Measurements from ENCODE around the gene TMSB10.
A peak's percentile ranks its signal among the peaks of the same experiment; 100 is the strongest.
"Not testable (repeated sequence)": the region's sequence is repeated elsewhere in the genome, so short reads cannot be mapped to it uniquely, and the experiment has no call there.

TMSB10 gene

DNA sequence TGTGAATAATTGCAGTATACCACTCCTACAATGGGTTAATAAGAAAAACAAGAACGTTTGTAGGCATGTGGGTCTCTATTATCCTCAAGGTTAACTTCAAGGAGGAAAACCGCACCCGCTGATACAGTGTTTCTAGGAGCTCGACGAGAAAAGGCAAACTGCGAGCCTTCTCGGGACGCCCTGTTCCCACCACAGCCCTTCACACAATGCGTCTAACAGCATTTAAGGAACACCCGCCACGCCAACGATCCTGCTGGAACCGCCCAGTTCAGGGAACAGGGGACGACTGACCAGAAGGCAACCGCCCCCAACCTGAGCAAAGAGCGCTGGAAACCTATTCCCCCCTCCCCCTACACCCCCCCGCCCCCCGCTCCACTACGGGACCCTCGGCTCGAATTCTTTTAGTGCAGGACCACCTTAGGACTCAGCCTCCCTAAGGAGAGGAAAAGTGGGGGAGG is 710 bp upstream of the TMSB10 start:
- peak in 1 of 2 donors; percentile 38 for DNase-seq

GRCh38 chr2:84906108-84906899 is 848 bp downstream of the TMSB10 start:
- DNase-seq: peak; percentile 45 to 53

DNA sequence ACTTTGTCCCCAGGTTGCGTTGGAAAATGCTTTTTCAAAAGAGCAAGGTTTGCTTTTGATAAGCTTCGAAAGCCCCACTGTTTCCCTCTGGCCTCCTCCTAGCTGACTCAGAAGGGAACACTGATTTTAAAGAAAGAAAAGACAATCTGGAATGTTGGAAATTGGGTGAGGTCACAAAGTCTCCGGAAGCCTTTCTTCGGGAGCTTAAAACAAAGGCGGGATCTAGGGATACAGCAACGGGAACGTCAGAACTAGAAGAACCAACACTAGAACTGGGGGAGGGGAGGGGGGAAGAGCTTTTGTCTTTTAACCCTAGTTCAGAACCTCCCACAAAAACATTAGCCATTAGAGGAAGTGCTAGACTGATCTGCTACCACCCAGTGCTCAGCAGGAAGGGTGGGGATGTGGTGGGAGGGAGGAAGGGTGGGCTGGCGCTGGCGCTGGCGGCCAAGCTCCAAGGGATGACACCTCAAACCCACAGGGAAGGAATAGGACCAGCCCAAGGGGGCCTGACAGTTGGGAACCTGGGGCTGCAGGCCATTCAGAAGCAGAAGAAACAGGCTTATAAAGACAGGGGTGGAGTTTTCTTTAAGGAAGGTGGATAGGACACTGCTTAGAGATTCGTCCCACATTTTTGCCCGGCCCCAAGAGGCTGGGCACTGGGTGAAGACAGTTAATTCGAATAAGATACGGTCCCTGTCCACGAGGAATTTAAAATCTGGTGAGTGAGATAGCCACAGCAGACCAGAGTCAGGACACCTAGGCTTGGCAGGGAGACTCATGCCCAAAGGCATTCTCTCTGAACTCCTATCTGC is 1.7 kb downstream of the TMSB10 start:
- DNase-seq: peak; percentile 68 to 77

DNA sequence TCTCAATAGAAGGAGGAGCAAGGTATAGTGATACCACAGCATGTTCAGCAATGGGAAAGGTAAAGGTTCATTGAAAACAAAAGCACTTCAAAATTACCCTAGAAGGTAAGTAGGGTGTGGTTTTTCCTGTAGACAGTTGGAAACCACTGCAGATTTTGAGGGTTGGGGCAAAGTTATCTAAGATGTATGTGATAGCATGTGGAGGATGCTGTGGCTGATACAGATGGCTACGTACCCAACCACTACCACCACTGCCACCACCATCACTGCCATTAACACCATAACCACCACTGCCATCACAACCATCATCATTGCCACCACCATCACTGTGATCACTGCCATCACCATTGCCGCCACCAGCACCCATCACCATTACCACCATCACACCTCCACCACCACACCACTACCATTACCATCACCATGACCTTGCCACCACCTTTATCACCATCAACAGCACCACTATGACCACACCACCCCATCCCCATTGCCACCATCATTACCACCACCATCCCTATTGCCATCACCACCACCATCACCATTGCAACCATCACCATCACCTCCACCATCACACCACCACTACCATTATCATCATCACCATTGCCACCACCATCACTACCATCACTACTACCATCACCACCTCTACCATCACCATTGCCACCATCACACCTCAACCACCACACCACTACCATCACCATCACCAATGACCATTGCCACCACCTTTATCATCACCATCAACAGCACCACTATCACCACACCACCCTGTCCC is 3.7 kb downstream of the TMSB10 start:
- peak; percentile 56 to 82 for DNase-seq

DNA sequence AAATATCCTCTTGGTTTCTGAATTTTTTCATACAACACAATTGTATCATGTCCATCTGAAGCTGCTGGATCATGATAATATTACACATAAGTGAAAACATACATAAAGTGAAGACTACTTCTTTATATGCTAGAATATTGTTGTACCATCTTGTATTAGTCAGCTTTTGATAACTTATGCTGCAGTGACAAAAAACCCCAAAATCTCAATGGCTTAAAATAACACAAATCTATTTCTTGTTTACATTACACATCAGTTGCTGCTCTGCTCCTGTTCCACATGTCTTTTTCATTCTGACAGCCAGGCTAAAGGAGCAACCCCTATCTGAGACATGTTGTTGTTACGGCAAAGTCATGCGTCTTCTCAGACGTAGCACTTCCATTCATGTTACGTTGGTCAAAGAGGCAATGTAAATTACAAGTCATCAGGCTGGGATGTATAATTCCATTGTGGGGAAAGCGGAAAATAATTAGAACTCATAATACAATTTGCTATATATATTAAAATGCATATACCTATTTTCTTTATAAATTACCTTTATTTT is 5.8 kb downstream of the TMSB10 start:
- no peak for DNase-seq

DNA sequence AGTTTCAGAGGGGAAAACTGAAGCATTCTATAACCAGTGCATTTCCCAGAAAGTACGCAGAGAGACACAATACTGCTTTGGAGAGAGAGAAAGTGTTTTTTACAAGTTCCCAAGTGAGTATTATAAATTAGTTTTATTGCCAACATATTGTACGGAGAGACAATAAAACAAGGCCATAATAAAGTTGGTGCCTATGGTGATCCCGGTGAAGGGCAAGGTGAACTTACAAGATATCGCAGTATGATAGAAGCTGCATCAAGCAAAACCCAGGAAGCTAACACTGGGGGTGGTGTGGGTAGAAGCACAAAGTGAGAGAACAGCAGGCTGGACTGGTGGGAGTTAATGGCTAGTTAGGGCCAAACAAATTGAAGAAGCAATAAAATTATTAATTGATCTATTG is 7.5 kb downstream of the TMSB10 start:
- DNase-seq: no peak

GRCh38 chr2:84914334-84914733 is 8.9 kb downstream of the TMSB10 start:
- no peak for DNase-seq

DNA sequence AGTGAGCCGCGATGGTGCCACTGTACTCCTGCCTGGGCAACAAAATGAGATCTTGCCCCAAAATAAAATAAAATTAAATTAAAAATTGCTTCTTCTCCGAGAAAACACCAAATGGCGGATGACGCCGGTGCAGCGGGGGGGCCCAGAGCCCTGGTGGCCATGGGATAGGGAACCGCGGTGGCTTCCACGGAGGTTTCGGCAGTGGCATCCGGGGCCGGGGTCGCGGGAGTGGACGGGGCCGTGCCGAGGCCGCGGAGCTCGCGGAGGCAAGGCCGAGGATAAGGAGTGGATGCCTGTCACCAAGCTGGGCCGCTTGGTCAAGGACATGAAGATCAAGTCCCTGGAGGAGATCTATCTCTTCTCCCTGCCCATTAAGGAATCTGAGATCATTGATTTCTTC is 10.2 kb downstream of the TMSB10 start:
- not testable (repeated sequence) for DNase-seq

GRCh38 chr2:84917821-84918220 is 12.4 kb downstream of the TMSB10 start:
- DNase-seq: not testable (repeated sequence)

GRCh38 chr2:84918430-84918829 is 13.0 kb downstream of the TMSB10 start:
- no peak for DNase-seq

DNA sequence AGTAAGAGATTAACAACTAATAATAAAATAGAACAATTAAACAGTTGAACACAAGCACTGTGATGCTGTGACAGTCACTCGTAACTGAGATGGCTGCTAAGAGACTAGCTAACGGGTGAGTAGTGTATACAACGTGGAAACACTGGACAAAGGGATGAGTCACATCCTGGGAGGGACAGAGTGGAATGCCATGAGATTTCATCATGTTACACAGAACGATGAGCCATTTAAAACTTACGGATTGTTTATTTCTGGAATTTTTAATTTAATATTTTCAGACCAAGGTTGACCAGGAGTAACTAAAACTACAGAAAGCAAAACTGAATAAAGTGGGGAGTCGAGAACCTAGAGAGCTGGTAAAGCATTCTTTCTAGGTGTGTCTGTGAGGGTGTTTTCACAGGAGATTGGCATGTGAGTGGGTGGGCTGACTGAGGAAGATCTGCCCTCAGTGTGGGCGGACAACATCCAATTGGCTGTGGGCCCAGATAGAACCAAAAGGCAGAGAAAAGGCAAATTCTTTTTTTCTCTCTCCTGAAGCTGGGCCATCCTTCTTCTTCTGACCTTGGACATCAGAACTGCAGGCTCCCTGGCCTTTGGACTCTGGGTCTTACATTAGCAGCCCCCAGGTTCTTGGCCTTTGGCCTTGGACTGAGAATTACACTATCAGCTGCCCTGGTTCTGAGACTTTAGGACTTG is 14.6 kb downstream of the TMSB10 start:
- DNase-seq: peak in 1 of 2 donors; percentile 40

- no peak for DNase-seq
These were observed 17.6 kb downstream of the TMSB10 start for GRCh38 chr2:84923009-84923408.

GRCh38 chr2:84924173-84925106 is 19.0 kb downstream of the TMSB10 start:
- peak; percentile 58 to 84 for DNase-seq

- no peak for DNase-seq
These were observed 19.9 kb downstream of the TMSB10 start for GRCh38 chr2:84925336-84925723.

DNA sequence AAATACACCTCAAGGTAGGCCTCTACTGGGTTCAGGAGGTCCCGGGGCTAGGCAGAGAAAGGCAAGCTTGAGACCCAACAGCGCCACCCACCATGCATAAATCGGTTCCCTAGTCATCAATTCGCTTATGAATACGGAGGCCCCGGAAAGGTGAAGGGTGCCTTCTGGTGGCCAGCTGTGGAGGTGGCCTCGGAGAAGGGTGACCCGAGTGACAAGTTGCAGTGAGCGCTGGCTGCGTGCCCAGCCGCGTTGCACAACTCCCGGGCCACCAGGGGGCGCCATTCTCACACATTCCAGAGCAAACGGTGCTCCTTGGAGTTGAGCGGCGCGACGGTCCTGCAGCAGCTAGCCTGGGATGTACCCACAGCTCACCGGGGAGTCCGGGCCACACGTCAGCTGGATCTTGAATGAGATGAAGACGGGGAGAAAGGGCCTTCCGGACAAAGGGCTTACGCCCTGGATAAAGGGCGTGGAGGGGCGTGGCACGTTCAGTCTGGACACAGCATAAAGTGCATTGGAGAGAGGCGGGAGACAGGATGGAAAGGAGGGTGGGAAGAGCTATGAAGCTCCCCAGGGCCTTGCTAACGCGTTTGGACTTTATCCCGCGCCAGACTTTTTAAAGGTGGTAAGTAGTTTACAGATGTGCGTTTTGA is 20.4 kb downstream of the TMSB10 start:
- DNase-seq: peak; percentile 97

GRCh38 chr2:84927275-84927627 is 21.8 kb downstream of the TMSB10 start:
- DNase-seq: no peak

GRCh38 chr2:84931384-84931821 is 25.9 kb downstream of the TMSB10 start:
- no peak for DNase-seq

- peak in 1 of 2 donors; percentile 71 for DNase-seq
These were observed 32.9 kb downstream of the TMSB10 start for GRCh38 chr2:84938194-84938879.

DNA sequence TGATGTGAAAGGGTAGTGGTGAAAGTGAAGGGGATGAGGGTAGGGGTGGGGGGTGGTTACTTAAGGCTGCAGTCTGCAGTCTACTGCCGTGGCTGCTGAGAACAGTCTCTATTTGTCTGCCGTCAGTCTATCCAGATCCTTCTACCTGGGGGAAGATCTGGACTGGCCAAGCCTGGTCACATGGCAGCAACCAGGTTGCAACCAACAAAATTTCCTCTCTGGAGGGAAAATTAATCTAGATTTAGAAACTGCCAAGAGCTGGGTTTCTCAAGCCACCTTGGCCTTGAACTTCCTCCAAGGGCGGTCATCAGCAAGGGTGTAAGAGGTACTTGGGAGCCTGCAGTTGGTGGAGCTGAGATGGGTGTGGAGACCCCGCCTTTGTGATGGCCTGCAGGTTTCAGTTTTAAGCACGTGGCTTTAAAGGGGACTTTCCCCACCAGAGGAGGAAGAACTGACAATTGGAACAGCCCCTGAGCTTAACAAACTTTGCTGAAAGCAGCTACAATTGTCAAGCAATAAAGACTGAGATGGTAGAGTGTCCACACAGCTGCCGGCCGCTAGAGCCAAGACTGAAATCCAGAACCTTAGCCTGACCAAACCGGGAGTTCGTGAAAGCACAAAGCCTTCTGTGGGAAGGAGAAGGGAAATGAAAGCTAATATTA is 34.1 kb downstream of the TMSB10 start:
- DNase-seq: peak; percentile 88 to 90
